Mesodermal cell (in vitro differentiated cells): ENCODE results near the gene MROH7.

ENCODE experiments used
- H3K27ac ChIP-seq: 2 replicates; pipeline ENCODE4 v1.7.0; 2013; ENCODE audit warnings: mild to moderate bottlenecking, low read depth, low read length, moderate library complexity; ENCODE audit not compliant: severe bottlenecking
- H3K36me3 ChIP-seq: 2 replicates; pipeline ENCODE4 v1.7.1; 2013; ENCODE audit warnings: mild to moderate bottlenecking, low read length, moderate library complexity; ENCODE audit not compliant: control insufficient read depth, insufficient read depth
- H3K4me1 ChIP-seq: one replicate; pipeline ENCODE4 v1.7.1; 2013; ENCODE audit warnings: mild to moderate bottlenecking, low read length; ENCODE audit not compliant: insufficient read depth, control insufficient read depth, poor library complexity, severe bottlenecking
- H3K4me3 ChIP-seq: 2 replicates; pipeline ENCODE4 v1.7.0; 2013; ENCODE audit warnings: low read length, control low read depth, mild to moderate bottlenecking; ENCODE audit not compliant: insufficient read depth, poor library complexity, severe bottlenecking; ENCODE audit errors: extremely low read depth
- H3K9me3 ChIP-seq: 2 replicates; pipeline ENCODE4 v1.7.1; 2013; ENCODE audit warnings: mild to moderate bottlenecking, low read length, moderate library complexity; ENCODE audit not compliant: control insufficient read depth
- WGBS, 2 experiments: methylation state at CpG; one replicate each; pipeline ENCODE4 v1.1.5; 2013; ENCODE audit warnings: missing lambda C conversion rate in 2 of 2; ENCODE audit not compliant: insufficient coverage in 2 of 2; 5-methylcytosine and 5-hydroxymethylcytosine counted together

The MROH7 gene

DNA sequence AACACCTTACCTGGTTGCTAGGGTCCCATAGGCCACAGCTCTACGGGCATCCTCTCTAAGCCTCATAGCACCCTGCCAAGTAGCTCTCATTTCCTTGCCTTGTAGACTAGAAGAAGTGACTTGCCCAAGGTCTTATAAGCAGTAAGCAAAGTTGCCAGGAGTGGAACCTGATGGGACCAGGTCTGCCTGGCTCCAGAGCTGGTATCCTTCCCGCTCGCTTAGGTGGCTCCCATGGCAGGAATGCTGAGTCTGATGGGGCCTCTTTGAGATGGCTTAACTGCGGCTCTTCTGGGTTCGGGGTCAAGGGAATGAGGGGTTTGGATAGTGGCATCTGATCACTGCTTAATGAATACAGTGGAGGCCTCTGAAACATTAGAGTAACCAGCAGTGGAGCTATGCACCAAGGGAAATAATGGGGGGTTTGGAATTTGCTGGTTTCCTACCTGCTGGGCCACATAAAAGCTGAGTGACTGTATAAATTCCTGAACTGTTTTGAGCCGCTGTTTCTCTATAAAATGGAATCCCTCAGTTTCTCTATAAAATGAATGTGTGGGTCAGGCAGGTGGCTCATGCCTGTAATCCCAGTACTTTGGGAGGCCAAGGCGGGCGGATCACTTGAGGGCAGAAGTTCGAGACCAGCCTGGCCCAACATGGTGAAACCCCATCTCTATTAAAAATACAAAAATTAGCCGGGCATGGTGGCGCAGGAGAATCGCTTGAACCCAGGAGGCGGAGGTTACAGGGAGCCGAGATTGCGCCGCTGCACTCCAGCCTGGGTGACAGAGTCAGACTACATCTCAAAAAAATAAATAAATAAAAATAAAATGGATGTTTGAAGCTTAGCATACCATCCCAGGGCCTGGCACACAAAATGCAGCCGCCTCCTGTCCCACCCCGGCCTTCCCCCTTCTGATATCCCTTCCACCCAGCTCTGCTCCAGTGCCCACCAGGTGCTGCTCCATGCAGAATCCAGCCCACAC, 30.7 kb upstream of the MROH7 start:
- Histone ChIP-seq H3K9me3 (no peaks in the 10 kb centered on the region), H3K36me3 (no peaks in the 10 kb centered on the region), H3K4me3 (no peak overlapping the region), H3K27ac (no peak overlapping the region), H3K4me1 (peaks cover 8% of the 10 kb centered on the region)
- WGBS, 2 experiments, result 90 to 92% methylated on average over 7 to 10 of the region's 18 CpGs

DNA sequence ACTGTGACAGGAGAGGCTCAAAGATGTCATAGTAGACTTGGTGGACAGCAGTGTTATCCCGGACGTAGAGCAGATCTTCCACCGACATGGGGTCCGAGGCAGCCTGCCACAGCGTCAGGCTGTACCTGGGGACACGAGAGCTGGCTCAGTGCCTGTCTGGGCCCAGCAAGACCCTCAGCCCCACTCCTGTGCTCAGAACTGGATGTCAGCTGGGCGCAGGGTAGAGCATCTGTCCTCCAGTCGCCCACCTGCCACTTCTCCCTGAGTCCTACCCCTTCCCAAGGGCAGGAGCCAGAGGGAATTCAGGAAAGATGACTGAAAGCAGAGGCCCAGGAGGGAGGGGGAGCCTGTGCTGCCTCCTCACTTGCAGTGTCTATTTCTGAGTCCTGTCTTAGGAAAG, 30.0 kb upstream of the MROH7 start:
- WGBS, 2 experiments, result 91 to 93% methylated on average over 6 to 7 of the region's 8 CpGs
- Histone ChIP-seq H3K4me3 (no peak overlapping the region), H3K9me3 (no peaks in the 10 kb centered on the region), H3K4me1 (peaks cover 8% of the 10 kb centered on the region), H3K36me3 (no peaks in the 10 kb centered on the region), H3K27ac (no peak overlapping the region)

DNA sequence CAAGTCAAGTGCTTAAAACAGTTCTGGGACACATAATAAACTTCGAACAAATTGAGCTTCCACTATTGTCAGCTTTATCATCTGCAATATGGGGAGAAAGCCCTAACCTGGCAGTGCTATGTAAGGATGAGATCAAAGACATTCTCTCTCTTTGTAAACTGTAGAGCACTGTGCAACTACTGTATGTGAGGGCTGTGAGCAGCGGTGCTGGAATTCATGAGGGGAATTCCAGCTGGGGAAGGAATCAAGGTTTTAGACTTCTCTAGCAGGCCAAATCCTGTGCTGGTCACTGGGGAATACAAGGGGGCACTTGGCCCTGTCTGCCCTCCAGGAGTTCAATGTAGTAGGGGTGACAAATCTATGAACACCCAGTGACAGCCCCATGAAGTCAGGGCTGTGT, 27.6 kb upstream of the MROH7 start:
- WGBS, 2 experiments, result 92 to 100% methylated on average over 1 to 2 of the region's 2 CpGs
- Histone ChIP-seq H3K4me1 (peaks cover 8% of the 10 kb centered on the region), H3K9me3 (no peaks in the 10 kb centered on the region)

DNA sequence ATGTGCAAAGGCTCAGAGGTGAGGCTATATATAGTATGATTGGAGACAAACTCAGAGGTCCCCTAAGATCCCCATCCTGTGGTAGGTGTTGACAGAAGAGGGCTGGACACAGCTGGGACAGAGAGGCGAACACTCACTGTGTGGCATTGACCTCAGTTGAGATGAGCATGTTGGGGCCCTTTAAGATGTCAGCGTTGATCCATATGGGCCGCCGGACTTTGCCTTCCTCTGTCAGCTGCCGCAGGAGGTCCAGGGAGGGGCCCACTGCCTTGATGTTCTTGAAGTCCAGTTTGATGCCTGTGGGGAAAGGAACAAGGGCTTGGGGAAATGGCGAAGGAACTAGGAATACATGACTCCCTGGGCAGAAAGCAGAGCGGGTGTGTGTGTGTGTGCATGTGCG, 27.0 kb upstream of the MROH7 start:
- Histone ChIP-seq H3K4me3 (no peak overlapping the region), H3K27ac (no peak overlapping the region), H3K36me3 (no peaks in the 10 kb centered on the region), H3K9me3 (no peaks in the 10 kb centered on the region), H3K4me1 (peaks cover 8% of the 10 kb centered on the region)
- WGBS, 2 experiments, result 80 to 85% methylated on average over 8 of the region's 8 CpGs

More for the DNA sequence above, 27.6 kb upstream of the MROH7 start:
- H3K27ac ChIP-seq, result no peak overlapping the region
- no peak overlapping the region for H3K4me3 ChIP-seq
- no peaks in the 10 kb centered on the region for H3K36me3 ChIP-seq

DNA sequence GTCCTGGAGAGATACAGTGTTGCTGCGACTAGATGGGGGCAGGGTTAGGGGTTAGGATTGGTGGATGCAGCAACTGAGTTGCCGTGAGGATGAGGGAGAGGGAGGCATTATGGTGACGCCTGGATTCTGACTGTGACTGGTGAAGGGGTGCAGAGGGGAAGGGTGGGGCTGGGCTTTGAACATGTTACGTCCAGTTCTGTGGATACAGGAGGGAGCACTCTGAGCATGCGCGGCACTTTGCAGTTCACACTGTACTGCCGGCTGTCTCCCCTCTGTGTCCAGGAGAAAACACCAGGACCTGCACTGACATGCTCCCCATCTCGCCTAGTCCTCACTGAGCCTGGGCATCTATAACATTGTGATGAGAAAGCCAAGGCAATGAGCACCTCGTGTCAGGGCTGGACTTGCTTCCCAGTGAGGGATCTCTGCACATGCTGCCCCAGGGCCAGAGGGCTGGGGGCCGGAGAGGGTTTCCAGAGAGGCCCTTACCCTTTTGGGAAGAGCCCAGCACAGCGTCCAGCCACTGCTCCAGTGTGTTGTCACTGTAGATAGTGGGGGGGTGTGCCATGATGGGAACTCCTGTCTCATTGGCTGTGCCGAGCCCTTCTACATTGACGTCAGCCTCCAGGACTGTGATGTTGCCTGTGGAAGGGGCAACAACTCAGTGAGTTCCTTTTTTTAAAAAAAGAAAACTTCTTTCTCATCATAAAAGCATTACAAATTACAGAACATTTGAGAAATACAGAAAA, 25.9 kb upstream of the MROH7 start:
- Histone ChIP-seq H3K9me3 (no peaks in the 10 kb centered on the region), H3K36me3 (no peaks in the 10 kb centered on the region), H3K4me3 (no peak overlapping the region), H3K27ac (no peak overlapping the region), H3K4me1 (peaks cover 8% of the 10 kb centered on the region)
- 81 to 86% methylated on average over 9 to 11 of the region's 13 CpGs for WGBS, 2 experiments

DNA sequence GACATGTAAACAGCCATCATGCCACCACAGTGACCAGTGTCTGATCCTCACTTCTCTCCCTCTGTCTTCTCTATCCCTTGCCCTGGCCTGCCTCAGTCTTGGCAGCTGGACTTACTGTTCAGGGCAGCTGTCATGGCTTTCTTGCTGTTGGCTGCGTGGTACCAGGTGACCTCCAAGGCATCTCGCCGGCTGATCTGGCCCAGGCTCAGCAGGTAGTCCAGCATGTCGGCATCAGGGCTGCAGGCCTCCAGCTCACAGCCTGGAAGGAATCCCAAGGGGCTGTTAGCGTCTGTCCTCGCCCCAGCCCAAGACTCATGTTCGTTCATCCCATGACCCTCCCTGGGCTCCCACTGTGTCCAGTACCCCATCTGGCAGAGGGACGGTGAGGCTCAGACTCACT, 21.8 kb upstream of the MROH7 start:
- Histone ChIP-seq H3K4me3 (no peak overlapping the region), H3K27ac (no peak overlapping the region), H3K36me3 (no peaks in the 10 kb centered on the region), H3K4me1 (no peaks in the 10 kb centered on the region), H3K9me3 (no peaks in the 10 kb centered on the region)
- WGBS, 2 experiments, result 70 to 77% methylated on average over 7 to 8 of the region's 8 CpGs

DNA sequence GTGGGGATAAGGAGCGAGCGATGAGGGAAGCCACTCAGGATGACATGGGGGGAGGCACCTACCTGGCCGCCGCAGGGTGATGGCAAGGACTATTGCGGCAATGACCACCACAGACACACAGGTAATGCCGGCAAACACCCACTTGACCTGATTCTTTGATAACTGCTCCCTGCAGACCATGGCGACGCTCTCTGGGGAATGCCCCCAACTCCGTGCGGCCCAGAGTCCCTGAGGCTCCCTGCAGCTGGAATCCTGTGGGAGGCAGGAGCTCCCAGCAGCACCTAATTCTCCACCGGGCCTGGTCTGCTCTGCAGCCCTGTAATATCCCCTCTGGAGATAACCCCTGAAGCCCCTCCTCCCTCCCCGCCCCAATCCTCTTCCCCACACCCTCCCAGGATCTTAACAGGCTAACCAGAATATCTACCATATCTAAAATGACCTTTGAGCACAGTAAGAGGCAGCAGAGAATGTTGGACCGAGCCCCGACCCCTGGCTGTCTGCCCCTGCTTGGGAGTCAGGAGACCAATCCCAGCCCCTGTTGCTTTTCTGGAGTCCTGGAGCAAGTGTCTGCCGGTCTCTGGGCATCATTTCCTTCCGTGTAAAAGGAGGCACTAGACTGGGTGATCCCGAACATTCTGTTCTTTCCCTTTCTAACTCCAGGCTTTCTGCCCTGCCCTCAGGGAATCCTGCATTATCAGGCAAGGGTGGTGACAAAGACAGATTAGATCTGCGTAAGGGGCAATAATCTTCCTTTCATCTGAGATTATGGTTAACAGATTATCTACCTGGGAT, 18.2 kb upstream of the MROH7 start, which contains the start of gene FAM151A:
Gene FAM151A, minus strand, starts transcription at position 310 of the 792 bp plus-strand sequence. Its CDS starts 130 bp downstream, at position 180.
- no peak within 1 kb of the TSS for H3K27ac ChIP-seq
- no peaks in the 10 kb centered on the region for H3K36me3 ChIP-seq
- no peak within 1 kb of the TSS for H3K4me3 ChIP-seq
- no peaks in the 10 kb centered on the region for H3K4me1 ChIP-seq
- H3K9me3 ChIP-seq, result no peaks in the 10 kb centered on the region
- 85 to 94% methylated on average over 10 to 15 of the region's 18 CpGs for WGBS, 2 experiments

DNA sequence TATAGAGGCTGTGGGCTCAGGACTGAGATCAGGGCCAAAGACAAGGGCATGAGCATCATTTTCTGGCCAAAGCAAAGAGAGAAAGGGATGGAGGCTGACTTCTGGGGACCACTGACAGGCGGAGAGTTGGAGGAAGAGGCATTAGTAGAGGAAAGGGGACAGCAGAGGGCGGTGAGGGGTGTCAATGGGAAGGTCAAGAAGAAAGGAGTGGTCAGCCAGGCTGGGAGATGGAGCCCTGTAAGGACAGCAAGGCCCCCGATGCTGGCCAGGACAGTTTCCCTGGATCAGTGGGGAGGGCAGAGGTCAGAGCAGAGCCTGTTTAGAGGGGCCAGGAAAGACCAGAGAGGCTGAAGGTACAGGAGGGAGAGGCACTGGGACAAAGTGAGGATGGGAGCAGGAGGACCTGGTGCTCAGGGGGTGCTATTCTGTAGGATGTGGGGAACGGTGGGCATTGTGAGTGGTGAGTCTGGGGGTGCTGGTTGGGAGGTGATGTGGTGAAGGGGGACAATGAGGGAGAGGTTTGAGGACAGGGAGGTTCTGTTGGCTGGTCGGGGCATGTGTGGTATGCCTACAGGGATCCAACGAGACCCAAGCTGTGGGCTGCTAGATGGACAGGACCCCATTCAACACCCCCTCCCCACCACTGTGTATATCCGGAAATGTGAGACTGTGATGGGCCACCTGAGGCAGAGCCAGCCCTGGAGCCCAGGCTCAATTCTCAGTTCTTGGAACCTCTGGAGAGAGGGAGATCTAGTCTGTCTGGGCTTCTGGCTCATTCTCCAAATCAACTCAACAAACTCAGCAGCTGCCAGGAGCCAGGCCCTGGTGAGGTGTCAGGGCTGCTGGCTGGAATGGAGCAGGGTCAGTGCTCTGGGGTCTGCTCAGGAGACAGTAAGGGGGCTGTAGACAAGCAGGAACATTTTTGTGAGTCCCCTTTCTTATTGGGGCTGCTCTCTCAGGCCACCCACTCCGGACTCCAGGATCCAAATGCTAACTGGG, 16.8 kb upstream of the MROH7 start:
- WGBS, 2 experiments, result 86 to 91% methylated on average over 4 of the region's 8 CpGs
- Histone ChIP-seq H3K9me3 (no peaks in the 10 kb centered on the region), H3K27ac (no peak overlapping the region), H3K4me1 (no peaks in the 10 kb centered on the region), H3K4me3 (no peak overlapping the region), H3K36me3 (no peaks in the 10 kb centered on the region)

DNA sequence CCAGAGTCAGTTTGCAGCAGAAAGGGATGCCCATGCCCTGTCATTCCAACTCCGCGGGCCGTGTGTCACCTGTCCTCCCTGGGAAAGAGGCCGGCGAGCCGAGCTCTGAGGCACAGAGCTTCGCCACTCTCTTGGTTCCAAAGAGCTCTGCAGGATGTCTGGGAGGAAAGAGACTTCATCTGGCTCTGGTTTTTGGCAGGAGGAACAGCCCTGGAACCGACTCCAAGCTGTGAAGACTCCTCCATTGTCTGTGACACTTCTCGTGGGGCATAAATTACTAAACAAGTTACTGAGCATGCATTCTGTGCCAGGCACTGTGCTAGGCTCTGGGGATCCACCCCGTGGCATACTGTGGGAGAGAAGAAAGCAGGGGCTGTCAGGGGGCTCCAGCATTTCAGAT, 14.4 kb upstream of the MROH7 start:
- H3K36me3 ChIP-seq, result no peaks in the 10 kb centered on the region
- H3K9me3 ChIP-seq, result no peaks in the 10 kb centered on the region
- 88 to 95% methylated on average over 3 to 7 of the region's 10 CpGs for WGBS, 2 experiments
- no peak overlapping the region for H3K27ac ChIP-seq
- no peak overlapping the region for H3K4me3 ChIP-seq
- H3K4me1 ChIP-seq, result no peaks in the 10 kb centered on the region
